ENCODE measurements around the gene PSORS1C2.

GRCh38 chr6:31179896-31180295 is 41.0 kb upstream of the PSORS1C2 start:
- TF ChIP-seq CTCF (conservative IDR thresholded peaks at IDR 0.05; ENCODE audit: low read length) (no peak), EZH2phosphoT487 (IDR thresholded peaks at IDR 0.05; ENCODE audit: borderline replicate concordance, low read depth, low read length) (no peak)

All from OCI-LY7 (cell line).